GM21576 (cell line): Measurements from ENCODE around the gene MAP4K5.
"Not testable (repeated sequence)": the region's sequence is repeated elsewhere in the genome, so short reads cannot be mapped to it uniquely, and the experiment has no call there.

ENCODE experiments used
- ATAC-seq: cut with Tn5 transposase; IDR thresholded peaks from one replicate; pipeline ENCODE4 v1.9.1; 2021; ENCODE audit warnings: mild to moderate bottlenecking, moderate library complexity; ENCODE audit not compliant: unreplicated experiment

The MAP4K5 gene

DNA sequence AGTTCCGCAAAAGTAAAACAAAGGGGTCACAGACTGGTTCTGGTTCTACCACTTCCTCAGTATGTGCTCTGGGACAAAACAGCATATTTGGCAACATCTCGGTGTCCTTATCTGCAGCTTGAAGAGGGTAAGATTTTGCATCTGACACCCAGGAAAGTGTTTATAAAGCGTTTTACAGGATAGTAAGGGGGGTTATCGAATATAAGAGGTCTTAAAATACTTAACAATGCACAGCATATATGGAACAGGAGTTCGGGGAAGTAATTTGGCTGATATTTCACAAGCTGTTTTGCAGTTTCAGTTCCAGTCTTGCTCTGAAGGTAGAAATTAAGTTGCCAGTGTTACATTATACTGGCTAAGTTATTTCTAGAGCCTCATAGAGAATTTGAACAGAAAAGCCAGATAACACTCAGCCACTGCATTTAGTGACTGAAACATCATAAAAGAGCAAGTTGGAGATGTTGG lies 904 bp upstream of the MAP4K5 start:
- no peak for ATAC-seq

DNA sequence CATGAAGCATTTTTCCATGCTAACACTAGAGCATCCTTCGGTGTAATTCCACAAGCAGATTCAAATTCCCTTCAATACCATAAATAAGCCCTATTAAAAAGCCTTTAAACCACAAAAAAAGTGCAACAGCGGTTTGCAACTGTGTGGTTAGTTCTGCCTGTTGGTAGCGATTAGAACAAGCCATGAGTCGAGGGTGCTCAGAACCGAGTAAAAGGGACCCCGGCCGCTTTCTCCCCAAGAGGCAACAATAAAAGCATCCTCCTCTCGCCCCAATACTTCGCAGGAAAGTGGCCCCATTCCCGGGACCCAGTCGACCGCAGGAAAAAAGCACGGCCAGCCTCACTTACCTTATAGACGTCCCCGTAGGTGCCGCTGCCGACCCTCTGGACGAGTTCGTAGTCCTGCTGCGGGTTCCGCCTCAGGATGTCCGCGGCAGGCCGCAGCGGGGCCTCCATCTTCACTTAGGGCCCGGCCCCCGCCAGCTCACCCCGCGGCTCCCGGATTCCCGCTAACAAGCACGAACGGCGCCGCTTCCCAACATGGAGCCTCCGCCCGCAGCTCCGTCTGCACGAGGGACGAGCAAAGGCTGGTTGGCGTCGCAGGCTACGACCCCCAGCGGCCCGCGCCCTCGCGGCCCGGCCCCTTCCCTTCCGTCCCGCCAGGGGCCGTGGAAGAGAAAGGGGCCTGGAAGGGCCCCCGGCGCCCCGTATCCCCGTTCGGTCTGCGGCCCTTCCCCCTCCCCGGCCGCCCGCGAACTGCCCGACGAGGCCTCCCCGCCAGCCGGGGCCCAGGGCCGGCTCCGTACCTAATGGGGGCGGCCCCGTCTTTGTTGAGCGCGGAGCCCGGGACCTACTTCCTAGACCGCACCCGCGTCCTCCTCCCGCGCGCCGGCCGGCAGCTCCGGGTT lies 521 bp downstream of the MAP4K5 start:
- ATAC-seq, result peak; percentile 26

DNA sequence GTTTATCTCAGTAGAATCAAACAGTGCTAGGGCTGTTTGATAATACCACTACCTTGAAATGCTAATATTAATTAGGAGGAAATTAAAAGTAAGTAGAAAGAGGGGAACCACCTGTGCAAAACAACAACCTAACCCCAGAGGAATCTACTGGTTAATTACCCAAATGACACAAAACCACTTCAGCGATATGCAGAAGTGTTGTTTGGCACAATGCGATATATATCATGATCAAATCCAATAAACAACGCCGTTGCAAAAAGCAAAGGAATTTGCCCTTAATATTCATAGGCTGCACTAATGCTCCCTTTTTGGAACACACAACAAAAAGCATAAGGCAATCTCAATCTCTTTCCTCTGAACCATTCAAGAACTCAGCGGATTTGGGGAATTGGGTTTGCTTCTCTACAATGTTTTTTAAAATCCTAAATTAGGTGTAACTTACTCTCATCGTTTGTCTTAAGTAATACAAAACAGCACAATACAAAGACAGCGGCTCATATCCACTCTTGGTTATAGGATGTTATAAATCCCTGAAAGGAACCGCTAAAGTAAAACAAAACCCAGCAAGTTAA lies 1.5 kb downstream of the MAP4K5 start:
- no peak for ATAC-seq

DNA sequence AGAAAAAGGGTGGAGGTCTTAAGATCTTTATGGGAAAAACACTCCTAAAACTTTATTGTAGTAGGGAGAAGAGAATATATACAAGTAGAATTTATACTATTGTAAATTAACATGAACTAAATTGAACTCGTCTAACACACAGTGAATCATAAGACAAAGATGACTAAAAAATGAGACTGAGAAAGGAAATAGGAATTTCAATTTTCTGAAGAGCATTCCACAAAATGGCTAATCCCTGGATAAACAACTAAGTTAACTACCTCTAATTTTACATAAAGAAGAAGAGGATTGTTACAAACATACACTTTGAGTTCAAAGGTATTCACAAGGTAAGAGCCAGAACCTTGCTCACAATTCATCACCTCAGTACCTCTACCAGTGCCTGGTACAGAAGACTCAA lies 2.0 kb downstream of the MAP4K5 start:
- ATAC-seq, result no peak

DNA sequence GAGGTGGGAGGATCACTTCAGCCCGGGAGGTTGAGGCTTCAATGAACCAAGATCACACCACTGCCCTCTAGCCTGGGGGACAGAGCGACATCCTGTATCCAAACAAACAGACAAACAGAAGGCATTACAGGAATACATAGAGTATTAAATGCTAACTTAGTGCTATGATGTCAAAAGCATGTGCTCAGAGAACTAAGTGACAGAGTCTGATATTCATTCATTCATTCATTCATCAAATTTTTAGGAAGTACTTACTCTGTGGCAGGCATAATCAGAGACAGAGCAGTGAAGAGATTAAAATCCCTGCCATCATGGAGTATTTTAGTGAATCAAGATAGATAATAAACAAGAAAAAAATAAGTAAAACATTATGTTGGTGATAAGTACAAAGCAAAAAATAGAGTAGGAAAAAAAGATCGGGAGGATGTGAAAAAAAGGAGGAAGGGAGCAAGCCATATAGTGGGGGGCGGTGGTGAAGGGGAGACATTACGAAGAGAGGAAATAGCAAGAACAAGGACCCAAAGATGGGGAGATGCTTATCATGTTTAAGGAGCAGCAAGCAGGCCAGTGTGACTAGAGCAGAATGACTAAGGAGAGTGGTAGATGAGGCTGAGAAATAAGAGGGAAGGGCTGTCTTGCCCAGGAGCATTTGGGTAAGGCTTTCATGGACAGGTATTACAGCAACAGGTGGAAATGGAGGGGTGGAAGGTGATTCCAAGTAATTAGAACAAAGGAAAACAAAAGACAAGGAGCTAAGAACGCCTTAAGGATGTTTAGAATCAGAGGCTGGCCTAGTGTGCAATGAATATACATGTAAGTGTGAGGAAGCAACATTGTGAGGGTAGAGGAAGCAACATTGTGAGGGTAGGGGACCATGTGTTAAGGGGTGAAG lies 2.8 kb downstream of the MAP4K5 start:
- ATAC-seq, result no peak

DNA sequence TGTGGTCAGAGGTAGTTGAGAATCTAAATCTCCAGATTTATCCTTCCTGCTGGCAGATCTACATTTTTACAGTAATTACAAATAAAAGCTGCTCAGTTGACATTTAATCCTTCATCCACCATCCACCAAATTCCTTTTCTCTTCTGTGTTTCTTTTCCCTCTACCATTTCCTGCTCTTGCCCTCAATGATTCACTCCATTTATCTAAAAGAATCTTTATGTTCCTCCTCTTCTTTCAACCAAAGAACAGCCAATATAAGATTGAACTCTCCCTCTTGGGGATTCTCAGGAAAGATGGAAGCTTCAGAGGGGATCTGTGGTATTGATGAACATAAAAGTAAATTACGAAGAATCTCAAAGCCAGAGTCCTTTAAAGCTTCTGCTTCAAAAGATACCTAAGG lies 4.4 kb downstream of the MAP4K5 start:
- ATAC-seq, result no peak

DNA sequence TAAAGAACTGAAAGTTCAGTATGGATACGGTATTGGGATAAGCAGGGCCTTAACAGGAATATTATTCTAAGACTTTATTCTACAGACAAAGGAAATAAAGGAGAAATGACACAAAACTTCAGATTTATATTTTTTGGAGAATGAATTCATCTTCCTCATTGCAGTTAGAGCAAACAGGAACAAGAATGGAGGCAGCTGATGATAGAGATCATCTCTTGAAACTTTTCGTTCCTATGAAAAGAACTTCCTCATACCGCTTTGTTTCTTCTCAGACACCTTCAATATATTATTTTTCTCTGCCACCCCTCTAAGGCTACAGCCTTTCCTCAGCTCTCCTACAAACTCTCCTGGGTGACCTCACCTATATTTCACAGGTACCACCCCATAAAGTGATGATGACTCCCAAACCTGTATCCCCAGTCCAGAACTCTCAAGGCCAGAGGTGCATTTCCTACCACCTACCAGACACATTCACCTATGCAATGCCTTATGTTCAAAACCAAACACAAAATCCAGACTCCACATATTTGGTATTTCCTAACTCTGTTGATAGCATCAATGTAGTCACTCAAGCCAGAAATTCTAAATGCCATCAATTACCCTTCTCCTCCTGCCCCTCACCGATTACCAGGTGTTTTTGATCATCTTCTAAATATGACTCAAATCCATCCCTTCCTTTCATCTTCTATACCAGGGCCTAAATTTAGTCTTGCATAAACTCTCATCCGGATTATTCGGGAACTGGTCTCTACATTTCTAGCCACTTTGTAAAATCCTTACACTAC lies 7.4 kb downstream of the MAP4K5 start:
- ATAC-seq, result no peak

DNA sequence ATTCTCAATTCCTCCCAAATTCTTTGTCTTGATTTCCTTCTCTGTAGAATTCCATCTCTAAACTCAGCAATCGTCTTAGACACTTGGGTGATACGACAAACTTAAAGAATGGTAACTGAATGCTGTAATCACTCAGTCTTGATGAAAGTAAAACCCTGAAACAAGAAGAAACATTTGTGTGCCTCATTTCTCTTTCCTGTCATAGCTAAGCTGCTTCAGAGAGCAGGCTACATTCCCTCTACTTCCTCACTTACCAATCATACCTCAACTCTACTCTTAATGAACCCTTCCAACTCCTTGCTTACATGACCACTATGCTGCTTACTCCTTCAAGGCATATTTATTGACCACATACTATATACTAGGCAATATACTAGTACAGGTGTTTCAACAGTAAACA lies 8.3 kb downstream of the MAP4K5 start:
- ATAC-seq, result peak; percentile 51

DNA sequence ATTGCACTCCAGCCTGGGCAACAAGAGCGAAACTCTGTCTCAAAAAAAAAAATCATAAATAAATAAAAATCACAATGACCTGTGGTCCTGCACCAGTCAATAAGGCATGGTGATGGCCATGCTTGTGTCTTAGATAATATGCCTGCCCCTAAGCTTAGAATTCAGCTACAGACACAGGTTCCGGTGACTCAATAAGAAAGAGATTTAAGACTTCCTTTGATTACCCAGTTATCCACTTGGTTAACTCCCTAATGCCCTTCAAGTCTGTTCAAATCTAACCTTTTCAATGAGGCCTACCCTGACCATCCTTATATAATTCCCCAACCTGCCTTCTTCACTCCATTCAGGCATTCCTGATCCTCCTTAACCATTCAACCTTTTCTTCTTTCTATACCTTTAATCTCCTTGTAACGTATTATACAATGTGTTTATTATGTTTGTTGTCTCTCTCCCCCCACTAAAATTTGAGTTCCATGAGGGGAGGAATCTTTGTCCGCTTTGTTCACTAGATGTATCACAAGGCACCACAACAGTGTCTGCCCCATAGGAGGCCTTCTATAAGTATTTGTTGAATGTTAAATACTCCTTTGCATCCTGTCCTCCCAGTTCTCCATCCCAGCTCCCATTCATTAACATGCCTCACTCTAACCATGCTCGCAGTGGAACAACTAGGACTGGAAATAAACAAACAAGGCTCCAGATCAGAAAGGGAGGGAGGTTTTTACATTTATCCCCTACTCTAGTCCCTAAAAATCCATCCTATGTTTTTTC lies 8.9 kb downstream of the MAP4K5 start:
- no peak for ATAC-seq

DNA sequence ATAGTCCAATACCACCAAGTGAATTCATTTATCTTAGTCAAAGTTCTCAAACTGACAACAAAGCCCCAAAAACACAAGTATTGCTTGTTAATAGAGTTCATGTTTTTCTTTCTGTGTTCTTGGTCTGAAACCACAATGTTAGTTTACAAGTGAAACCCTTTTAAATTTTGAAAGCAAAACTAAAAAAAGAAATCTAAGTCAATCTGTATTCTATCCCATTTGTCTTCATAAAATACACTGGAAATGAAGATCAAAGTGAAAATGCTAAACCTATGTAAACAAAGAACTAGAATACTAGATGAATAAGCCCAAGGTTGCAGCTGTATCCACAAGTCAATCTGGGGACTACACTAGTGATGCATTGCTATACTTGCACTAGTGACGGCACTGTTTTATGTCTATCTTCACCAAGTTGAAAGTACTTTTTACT lies 10.4 kb downstream of the MAP4K5 start:
- ATAC-seq, result peak; percentile 51

DNA sequence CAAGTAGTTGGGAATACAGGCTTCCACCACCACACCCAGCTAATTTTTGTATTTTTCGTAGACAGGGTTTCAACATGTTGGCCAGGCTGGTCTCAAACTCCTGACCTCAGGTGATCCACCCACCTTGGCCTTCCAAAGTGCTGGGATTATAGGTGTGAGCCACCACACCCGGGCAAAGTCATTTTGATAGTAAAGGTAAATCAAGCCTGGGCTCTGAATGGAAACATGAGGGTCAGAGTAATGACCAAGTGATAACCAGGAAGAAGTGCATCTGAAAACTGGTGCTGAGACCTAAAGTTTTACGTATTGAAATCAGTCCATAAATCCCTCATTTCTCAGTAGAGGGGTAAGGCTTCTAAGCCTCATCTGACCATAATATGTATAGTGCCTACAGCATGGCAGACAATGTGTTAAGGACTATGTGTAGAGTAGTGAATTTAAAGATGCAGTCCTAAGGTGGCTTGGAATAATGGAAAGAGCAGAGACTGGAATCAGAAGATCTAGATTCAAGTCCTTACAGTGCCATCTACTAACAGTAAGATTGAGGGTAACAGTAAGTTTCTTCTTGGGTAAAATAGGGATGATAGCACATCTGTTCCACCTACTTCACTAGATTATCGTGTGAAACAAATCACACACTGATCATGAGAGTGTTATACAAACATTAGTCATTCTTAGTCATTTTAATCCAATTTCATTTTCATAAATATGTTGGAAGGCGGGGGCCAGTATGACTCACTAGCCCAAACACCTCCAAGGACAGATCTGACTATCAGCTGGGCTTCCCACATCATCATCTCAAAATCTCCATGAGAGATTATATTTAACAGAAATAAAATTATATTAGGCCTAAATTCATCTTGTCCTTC lies 11.2 kb downstream of the MAP4K5 start:
- ATAC-seq, result peak; percentile 48

DNA sequence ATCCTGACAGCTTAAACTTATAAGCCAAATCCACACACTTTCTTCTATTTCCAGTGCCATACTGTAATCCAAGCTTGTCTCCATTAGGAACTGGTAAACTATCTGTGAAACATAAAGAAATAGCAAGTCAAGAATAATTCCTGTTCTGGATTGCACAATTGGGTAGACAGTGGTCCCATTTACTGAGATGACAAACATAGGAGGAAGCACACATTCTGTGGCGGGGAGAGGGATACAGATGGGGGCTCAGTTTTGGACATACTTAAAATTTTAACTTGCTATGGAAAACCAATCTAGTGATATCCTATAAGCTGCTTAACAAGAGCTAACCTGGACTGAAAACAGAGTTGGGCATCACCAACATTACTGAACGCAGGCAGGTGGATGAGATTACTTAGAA lies 16.3 kb downstream of the MAP4K5 start:
- ATAC-seq, result no peak

DNA sequence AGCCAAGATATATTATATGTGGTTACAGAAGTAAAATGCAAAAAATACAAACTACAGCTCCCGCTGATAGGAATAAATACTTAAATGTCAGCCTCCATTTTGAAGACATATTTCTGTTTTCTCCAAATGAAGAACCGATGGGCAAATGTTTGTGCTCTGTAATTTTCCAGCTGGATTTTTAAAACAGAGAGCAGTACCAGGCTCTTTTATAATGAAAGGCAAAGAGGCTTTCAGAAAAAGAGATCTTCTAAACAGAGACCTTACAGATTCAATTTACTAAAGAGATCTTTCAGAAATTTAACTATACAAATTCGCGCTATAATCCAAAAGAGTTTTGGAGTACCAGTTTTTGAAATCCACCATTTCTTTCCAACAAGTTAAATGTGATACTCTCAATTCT lies 19.9 kb downstream of the MAP4K5 start:
- no peak for ATAC-seq

DNA sequence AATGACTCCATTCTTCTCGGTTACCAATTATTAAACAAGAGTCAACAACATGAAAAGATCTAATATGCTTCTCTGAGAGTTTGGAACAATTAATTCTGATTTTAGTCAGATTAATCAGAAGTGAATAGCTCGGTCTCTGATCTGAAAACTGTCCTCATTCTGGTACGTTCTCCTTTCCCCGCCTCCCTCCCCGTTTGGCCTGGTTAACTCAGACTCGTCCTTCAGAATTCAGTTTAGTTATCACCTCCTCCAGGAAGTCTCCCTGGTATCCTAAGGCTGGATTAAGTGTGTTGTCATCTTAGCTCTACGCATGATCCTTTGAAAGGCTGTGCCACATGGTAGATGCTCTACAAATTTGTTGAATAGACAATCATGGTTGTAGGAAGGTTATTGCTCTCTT lies 22.2 kb downstream of the MAP4K5 start:
- ATAC-seq, result no peak

DNA sequence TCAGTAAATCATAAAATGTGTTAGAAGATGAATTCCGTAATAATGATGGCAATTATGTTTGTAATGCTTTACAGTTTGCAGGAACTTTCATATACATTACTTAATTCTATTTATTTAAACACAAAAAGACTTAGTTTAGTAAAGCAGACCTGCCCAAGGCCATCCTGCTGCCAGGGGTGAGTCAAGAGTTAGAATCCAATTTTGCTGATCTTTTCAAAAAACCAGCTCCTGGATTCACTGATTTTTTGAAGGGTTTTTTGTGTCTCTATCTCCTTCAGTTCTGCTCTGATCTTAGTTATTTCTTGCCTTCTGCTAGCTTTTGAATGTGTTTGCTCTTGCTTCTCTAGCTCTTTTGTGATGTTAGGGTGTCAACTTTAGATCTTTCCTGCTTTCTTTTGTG lies 25.3 kb downstream of the MAP4K5 start:
- not testable (repeated sequence) for ATAC-seq

DNA sequence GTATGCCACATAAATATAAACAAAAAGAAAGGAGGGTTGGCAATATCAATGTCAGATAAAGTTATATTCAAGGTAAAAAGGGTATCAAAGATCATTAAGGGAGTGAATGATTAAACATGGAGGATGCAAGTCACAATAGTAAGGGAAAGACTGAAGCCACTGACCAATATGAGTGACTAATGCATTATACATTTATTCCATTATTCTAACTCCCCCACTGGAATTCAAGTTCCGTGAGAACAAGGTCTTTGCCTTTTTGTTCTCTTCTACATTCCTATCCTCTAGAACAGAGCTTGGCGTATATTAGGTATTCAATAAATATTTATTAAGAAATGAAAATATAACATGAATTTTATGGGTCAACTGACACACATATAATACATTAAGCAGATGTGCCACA lies 30.7 kb downstream of the MAP4K5 start:
- no peak for ATAC-seq

DNA sequence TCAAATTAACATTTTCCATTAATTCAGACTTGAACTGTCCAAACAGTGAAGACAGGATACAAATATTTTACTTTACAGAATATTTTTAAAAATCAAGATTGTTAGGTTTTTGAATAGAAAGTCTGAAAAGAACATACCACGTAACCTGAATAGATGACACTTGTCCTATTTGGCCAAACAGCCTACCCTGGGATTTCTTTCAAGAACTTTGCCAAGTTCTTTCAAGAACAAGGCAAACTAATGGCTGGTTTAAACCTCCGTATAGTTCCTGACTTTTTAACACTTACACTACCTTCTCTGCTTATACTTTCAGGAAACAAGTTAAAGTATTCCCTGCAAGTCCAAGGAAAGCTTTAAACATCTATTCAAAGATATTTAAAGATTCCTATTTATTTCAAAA lies 35.0 kb downstream of the MAP4K5 start:
- no peak for ATAC-seq

DNA sequence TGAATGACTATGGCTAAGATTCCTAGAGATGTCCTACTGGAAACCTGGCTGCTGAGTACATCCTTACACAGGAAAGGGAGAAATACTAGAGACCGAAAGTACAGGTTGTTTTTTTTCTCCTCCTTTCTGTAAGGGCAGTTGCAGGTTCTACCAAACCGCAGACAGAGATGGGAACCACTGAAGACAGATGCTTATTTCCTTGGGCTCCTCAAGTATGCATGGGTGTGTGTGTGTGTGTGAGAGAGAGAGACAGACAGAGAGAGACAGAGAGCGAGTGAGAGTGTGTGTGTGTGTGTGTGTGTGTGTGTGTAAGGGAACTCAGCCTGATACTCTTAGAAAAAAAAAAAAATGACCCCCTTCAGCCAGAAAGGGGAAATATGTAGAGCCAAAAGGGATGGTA lies 42.5 kb downstream of the MAP4K5 start:
- no peak for ATAC-seq

DNA sequence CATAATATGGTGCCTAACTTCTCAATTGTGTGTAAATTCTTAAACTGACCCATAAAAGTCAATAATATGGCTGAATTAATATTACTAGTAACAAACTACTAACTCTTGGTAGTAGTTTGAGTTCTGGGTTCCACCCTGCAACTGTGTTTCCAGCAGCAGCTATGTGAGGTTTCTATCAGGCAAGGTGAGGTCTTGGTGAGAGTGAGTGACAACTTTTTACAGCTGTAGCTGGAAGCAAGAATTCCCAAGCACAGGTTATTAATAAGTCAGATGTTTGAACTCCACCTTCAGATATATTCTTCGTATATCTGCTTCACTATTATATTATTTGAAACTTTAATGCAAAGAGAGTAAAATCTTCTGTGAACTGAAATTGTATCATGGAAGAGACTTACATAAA lies 43.8 kb downstream of the MAP4K5 start:
- no peak for ATAC-seq
